HUES48 (cell line): ENCODE results near the gene FBLN2.

Experiments
- H3K27ac ChIP-seq: one replicate; pipeline ENCODE4 v1.7.0; 2013; ENCODE audit warnings: low read depth, low read length, inconsistent platforms
- H3K27me3 ChIP-seq: 2 replicates; pipeline ENCODE4 v1.6.1; 2013; ENCODE audit warnings: mild to moderate bottlenecking, low read length; ENCODE audit not compliant: control insufficient read depth, insufficient read depth
- H3K36me3 ChIP-seq: 2 replicates; pipeline ENCODE4 v1.6.1; 2013; ENCODE audit warnings: low read length; ENCODE audit not compliant: control insufficient read depth, insufficient read depth
- H3K4me1 ChIP-seq: 2 replicates; pipeline ENCODE4 v1.6.1; 2013; ENCODE audit warnings: mild to moderate bottlenecking, low read length; ENCODE audit not compliant: control insufficient read depth, insufficient read depth
- H3K4me3 ChIP-seq: 2 replicates; pipeline ENCODE4 v1.5.1; 2013; ENCODE audit warnings: mild to moderate bottlenecking, low read depth, low read length
- H3K9ac ChIP-seq: 2 replicates; pipeline ENCODE4 v1.6.1; 2013; ENCODE audit warnings: mild to moderate bottlenecking, low read depth, low read length, moderate library complexity
- H3K9me3 ChIP-seq: 2 replicates; pipeline ENCODE4 v1.6.1; 2013; ENCODE audit warnings: low read length; ENCODE audit not compliant: control insufficient read depth, insufficient read depth

The FBLN2 gene

DNA sequence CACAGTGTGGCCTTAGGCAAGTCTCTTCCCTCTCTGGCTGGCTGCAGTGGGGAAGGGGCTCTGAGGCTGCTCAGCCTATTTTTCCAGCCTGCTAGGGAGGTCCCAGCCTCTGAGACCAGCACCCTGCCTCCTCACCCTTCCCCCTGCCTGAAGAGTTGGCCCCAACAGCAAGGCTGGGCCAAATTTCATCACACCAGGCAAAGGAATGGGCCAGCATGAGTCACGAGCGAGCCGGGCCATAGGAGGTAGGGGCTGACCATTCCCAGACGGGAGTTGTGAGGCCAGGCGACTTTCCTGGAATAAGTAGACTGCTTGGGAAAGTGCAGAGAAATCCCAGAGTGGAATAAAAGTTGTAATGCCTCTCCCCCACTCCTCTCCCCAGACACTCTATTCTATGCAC, 5.7 kb upstream of the FBLN2 start:
- H3K4me1 ChIP-seq: peaks cover 6% of the 10 kb centered on the region; the same call in 1 of the 2 replicates
- H3K9ac ChIP-seq: no peak overlapping the region
- peaks cover 2% of the 10 kb centered on the region; the same call in 1 of the 2 replicates for H3K27me3 ChIP-seq
- H3K9me3 ChIP-seq: no peaks in the 10 kb centered on the region
- no peak overlapping the region for H3K27ac ChIP-seq
- no peak overlapping the region for H3K4me3 ChIP-seq
- no peaks in the 10 kb centered on the region for H3K36me3 ChIP-seq

DNA sequence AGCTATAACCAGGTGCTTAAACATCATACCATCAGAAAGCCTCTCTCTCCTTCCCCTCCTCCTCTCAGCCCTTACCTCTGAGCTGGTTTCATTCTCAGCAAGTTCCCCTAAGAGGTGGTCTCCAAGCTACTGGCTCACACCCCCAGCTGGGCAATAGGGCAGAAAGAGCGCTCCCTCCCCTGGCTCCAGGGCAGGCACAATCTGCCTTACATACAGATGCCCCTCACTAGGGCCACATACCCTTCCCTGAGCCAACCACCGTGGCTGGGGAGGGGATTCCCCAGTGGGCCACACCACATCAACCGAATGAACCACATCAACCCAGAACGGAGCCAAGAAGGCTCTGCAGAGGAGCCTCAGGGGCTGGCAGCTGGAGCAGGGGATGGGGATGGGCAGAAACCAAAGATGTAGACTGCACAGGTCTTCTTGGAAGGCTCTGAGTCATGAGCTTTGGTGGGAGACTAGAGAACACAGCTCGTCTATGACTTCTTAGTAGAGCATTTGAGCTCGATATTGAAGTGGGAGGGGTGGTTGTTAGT, 4.6 kb upstream of the FBLN2 start:
- H3K4me1 ChIP-seq: peaks cover 11% of the 10 kb centered on the region; the same call in 1 of the 2 replicates
- H3K36me3 ChIP-seq: no peaks in the 10 kb centered on the region
- H3K9me3 ChIP-seq: no peaks in the 10 kb centered on the region
- no peak overlapping the region for H3K4me3 ChIP-seq
- no peak overlapping the region for H3K27ac ChIP-seq
- peaks cover 10% of the 10 kb centered on the region; the same call in 1 of the 2 replicates for H3K27me3 ChIP-seq
- H3K9ac ChIP-seq: no peak overlapping the region

DNA sequence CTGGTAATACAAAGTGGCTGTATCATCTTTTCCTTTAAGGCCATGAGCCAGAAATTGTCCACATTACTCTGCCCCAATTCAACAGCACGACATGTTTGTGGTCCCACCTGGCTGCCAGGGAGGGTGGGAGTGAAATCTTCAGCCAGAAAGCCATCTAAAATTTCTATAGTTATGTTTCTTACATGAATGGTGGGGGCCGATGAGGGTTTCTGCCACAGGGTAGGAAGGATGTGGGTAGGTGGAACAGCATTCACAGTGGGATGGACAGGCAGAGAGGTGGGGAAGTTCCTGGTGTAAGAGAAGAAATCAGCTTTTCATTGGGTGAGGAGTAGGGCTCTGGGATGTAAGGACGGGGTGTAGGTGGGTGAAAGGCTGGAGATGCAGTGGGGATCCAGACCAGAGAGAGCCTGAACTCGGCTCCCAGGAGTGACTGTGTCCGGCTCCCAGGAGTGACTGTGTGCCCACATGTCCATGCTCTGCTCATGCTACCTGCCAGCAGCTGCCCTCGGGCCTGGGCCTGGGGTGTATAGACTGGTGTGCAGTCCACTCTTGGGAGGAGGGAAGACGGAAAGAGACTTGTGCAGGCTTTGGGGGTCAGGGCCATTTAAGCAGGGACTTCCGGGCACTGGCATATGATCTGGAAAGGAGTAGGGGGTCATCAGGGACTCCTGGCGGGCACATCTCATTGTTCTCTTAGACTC, 3.8 kb upstream of the FBLN2 start:
- H3K4me1 ChIP-seq: peaks cover 11% of the 10 kb centered on the region; the same call in 1 of the 2 replicates

DNA sequence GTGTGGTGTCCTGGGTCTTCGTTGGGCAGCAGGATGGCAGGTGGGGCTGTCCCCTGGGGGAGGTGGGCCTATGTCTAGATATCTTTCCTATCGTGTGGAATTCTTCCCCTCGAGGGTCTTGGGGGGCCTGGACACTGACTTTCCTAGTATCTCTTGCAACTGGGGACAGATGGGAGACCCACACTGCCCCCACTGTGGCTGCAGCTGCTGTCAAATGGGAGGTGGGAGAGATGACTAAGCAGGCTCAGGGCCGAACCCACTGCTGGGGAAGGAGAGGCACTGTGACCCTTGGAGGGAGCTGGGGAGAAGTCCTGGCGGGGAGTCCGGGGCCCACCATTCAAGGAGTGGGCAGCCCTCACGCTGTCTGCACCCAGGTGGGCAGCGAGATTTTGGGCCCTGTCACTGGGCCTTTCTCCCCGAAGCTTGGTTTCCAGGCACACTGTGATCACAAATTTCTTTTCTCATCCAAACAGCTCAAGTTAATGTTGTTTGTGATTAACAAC, 2.9 kb upstream of the FBLN2 start:
- Histone ChIP-seq H3K4me3 (no peak overlapping the region), H3K27me3 (peaks cover 20% of the 10 kb centered on the region), H3K9me3 (no peaks in the 10 kb centered on the region), H3K27ac (peak overlapping the region; percentile 43), H3K4me1 (peaks cover 11% of the 10 kb centered on the region; the same call in 1 of the 2 replicates), H3K9ac (no peak overlapping the region), H3K36me3 (no peaks in the 10 kb centered on the region)

More for the DNA sequence above, 3.8 kb upstream of the FBLN2 start:
- H3K27me3 ChIP-seq: peaks cover 18% of the 10 kb centered on the region
- no peak overlapping the region for H3K9ac ChIP-seq
- no peak overlapping the region for H3K27ac ChIP-seq
- no peak overlapping the region for H3K4me3 ChIP-seq
- no peaks in the 10 kb centered on the region for H3K36me3 ChIP-seq
- H3K9me3 ChIP-seq: no peaks in the 10 kb centered on the region

DNA sequence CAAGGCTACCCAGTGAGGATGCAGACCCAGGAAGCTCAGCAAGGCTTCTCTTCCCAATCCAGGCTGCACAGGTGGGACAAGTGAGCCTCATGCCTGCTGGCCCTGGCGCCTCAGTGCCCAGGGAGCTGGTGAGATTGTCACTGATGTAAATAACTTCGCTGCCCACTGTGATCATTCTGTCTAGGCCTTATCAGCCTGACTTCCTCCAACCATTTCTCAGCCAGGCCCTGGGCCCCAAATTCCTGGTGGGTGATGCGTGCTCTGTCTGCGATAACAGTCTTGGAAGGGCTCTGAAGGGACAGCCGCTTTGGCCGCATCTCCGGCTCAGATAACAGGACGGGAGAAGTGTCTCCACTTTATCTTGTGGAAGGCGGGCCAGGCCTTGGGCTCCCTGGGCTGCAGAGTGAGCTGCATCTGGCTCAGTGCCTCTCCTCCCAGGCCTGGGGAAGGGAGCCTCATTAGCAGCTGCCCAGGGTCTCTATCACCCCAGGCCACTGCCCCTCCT, 2.2 kb upstream of the FBLN2 start:
- H3K36me3 ChIP-seq: no peaks in the 10 kb centered on the region
- H3K4me3 ChIP-seq: no peak overlapping the region
- peak overlapping the region; percentile 43 for H3K27ac ChIP-seq
- no peaks in the 10 kb centered on the region for H3K9me3 ChIP-seq
- H3K4me1 ChIP-seq: peaks cover 11% of the 10 kb centered on the region; the same call in 1 of the 2 replicates
- H3K27me3 ChIP-seq: peaks cover 20% of the 10 kb centered on the region
- H3K9ac ChIP-seq: no peak overlapping the region

DNA sequence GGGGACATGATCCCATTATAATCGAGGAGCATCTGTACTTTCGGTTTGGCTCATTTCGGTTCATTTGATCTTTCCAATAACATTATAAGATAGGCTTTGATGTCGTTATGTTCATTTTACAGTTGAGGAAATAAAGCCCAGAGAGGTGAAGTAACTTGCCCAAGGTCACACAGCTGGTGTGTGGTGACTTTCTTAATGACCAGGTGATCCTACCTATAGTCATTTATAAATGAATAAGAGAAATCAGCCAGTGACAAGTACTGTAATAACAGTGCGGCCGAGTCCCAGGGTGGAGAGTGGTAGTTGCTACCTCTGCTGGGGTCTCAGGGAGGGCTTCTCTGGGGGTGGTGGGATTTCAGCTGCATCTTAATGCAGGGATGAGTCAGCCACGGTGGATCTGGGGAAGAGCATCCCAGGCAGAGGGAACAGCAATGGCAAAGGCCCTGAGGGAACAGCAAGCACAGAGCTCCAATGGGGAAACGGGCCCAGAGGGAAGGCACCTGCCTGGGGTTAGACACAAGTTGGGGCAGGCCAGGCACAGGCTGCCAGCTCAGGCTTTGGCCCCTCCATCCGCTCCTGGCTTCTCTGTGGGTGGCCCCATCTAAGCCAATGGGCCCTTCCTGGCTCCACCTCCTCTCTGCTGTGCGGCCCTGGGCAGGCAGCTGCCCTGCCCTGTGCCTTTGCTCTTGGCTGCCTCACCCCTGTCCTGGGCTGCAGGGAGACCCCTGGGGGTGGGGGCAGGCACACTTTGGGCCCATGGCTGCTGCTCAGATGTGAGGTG, 1.1 kb upstream of the FBLN2 start:
- Histone ChIP-seq H3K27ac (no peak overlapping the region), H3K4me1 (peaks cover 11% of the 10 kb centered on the region; the same call in 1 of the 2 replicates), H3K36me3 (no peaks in the 10 kb centered on the region), H3K9ac (no peak overlapping the region), H3K4me3 (no peak overlapping the region), H3K9me3 (no peaks in the 10 kb centered on the region), H3K27me3 (peaks cover 20% of the 10 kb centered on the region)

DNA sequence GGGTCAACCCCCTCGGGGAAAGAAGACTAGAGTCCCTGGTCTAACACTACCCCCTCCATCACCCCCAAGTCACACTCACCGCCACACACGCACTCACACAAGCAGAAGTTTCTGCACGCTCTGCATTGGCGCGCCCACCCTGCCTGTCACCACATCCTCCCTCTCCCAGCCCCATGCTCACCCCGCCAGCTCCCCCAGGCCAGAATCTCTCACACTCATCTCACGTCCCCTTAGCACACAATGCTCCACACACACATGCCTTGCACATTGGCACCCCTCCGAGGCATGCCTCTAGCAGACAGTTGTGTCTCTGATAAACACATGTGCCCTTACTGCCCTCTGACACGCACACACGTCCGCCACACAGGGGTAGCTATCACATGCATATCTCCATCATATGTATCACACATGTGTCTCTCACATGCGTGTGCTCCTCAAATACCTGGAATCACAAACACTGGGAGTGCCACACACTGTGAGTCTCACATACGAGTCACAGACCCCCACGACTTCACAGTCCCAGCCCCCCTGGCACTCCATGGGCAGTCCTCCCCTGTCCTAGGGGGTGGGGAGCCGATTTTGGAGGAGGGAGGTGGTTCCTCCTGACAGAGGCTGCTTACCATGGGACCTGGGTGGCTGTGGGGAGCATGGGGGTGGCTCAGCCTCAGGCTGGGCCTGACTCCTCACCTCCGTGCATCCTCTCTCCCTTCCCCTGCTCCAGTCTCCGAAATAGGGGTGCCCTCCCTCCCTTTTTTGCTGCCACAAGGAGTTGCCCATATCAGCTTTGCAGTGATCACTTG, 898 bp downstream of the FBLN2 start:
- Histone ChIP-seq H3K9me3 (no peaks in the 10 kb centered on the region), H3K27me3 (peaks cover 20% of the 10 kb centered on the region), H3K9ac (no peak overlapping the region), H3K27ac (no peak overlapping the region), H3K4me3 (no peak overlapping the region; the same call in 1 of the 2 replicates), H3K4me1 (peaks cover 11% of the 10 kb centered on the region; the same call in 1 of the 2 replicates), H3K36me3 (no peaks in the 10 kb centered on the region)

DNA sequence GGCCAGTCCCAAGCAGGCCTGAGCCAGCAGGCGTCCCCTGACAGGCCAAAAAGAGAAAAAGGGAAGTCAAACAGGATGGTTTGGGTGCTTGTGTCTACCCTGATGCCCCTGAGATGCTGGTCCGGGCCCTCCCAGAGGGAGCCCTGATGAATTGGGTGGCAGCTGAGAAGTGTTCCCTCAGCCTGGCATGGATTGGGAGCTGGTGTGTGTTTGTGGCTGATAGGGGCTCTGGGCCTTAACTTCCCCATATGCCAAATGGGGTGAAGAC, 1.4 kb downstream of the FBLN2 start:
- no peak overlapping the region for H3K4me3 ChIP-seq
- H3K9me3 ChIP-seq: no peaks in the 10 kb centered on the region
- H3K27me3 ChIP-seq: peaks cover 20% of the 10 kb centered on the region
- no peak overlapping the region for H3K9ac ChIP-seq
- no peak overlapping the region for H3K27ac ChIP-seq
- no peaks in the 10 kb centered on the region for H3K36me3 ChIP-seq
- H3K4me1 ChIP-seq: peaks cover 11% of the 10 kb centered on the region; the same call in 1 of the 2 replicates

DNA sequence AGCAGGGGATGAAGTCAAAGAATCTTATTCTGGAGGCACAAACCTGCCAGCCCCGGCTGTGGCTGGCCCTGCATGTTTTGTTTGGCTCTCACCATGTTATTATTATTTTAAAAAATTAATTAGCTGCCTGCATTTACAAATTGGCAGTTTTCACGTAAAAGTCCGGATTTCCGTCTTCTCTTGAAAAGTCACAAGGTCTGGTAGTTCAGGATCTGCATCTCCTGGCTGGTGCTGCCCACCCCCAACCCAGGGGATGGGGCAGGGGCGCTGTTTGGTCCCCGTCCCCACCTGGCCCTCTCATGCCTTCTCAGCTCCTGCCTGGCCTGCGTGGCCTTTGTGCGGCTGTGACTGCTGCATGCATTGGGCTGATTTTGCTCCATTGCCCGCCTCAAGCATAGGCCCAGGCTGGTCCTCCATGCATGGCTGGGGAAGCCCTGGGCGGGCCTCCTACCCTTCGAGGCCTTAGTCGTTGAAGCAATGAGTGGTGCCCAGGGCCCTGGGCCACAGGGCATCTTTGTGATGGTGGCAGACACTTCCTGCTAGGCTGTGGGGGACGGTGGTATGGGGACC, 2.0 kb downstream of the FBLN2 start:
- H3K9me3 ChIP-seq: no peaks in the 10 kb centered on the region
- no peak overlapping the region for H3K4me3 ChIP-seq
- no peak overlapping the region for H3K27ac ChIP-seq
- H3K9ac ChIP-seq: no peak overlapping the region
- peaks cover 11% of the 10 kb centered on the region; the same call in 1 of the 2 replicates for H3K4me1 ChIP-seq
- peaks cover 20% of the 10 kb centered on the region for H3K27me3 ChIP-seq
- H3K36me3 ChIP-seq: no peaks in the 10 kb centered on the region
